Activated B cell treated with CpG ODN at 0.5 μM for 24 hours (primary cell): ENCODE data around the gene STRA6. TPM values are rescaled to one million over a fixed set of nuclear protein-coding genes. Genes with fewer than 3 reads are reported as not detected.

Source experiments
- ATAC-seq: fragments of 200-7000 bp; cut with Tn5 transposase; one replicate; pipeline ENCODE4 v1.10.0; 2021; ENCODE audit warnings: low read depth, mild to moderate bottlenecking, moderate library complexity
- CTCF ChIA-PET: fragments of 350-600 bp; sonication (Branson Sonifier 250); formaldehyde crosslinking; loops from one replicate; lab custom pipeline; 2021; ENCODE audit warnings: antibody characterized with exemption; lab: Charles Lee
- POLR2A ChIA-PET: fragments of 350-600 bp; sonication (Branson Sonifier 250); formaldehyde crosslinking; loops from one replicate; lab custom pipeline; 2021; ENCODE audit warnings: antibody characterized with exemption; lab: Charles Lee
- DNase-seq: peaks from one replicate; pipeline ENCODE4 v3.0.0; 2022
- H3K27ac Mint-ChIP-seq: one replicate; pipeline ENCODE4 v1.8.0; 2020; ENCODE audit warnings: mixed read lengths
- H3K27me3 Mint-ChIP-seq: one replicate; pipeline ENCODE4 v1.8.0; 2021; ENCODE audit warnings: mixed read lengths
- H3K36me3 Mint-ChIP-seq: one replicate; pipeline ENCODE4 v1.8.0; 2021; ENCODE audit warnings: low read depth, mixed read lengths
- H3K4me1 Mint-ChIP-seq: one replicate; pipeline ENCODE4 v1.8.0; 2021; ENCODE audit warnings: mixed read lengths
- H3K4me3 Mint-ChIP-seq: one replicate; pipeline ENCODE4 v1.8.0; 2020; ENCODE audit warnings: mild to moderate bottlenecking, mixed read lengths
- H3K9me3 Mint-ChIP-seq: one replicate; pipeline ENCODE4 v1.8.0; 2020; ENCODE audit warnings: mixed read lengths
- intact Hi-C: fragments of 100-400 bp; cut with micrococcal nuclease; formaldehyde crosslinking; loops from one replicate; pipeline ENCODE4 v1.15.1; 2024
- total RNA-seq: library from RNA; stranded (reverse); gene quantifications from 2 replicates; pipeline ENCODE4 v1.2.3, GENCODE V29; 2022
- TF ChIP-seq, protein P1 (sequence below): fragments of 200-600 bp; IDR thresholded peaks from one replicate; pipeline ENCODE4 v1.8.0; 2022; ENCODE audit warnings: antibody characterized with exemption, mild to moderate bottlenecking

Gene STRA6
- total RNA-seq, 1 donor from 2014 or later: not detected

DNA sequence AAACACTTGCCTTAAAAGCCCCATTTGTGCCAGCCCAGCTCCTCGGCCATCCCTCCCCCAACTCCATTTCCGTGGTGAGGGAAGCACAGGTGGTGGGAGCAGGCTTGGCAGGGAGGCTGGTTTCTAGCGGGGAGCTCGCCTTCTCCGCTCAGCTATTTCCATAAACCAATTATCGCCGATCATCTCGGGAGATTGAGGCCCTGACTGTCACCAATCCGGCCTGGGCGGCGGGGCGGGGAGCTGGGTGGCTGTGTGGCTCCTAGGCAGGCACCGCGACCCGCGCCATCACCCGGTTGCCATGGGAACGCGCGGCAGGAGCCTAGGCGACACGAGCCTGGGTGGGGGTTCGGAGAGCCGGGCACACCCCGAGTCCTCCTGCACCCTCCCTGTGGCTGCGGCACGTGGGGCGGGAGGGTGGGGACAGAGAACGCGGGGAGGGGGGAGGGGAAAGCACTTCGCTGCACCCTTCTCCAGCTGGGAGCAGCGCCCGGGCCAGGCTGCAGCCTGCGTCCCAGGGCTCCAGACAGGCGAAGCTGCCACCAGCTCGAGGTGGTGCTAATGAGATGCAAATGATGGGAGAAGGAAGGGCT is 42.9 kb upstream of the STRA6 start:
- Mint-ChIP-seq H3K27ac (no peak overlapping the region), H3K4me1 (peaks cover 4% of the 10 kb centered on the region), H3K36me3 (no peaks in the 10 kb centered on the region), H3K9me3 (no peaks in the 10 kb centered on the region), H3K27me3 (peaks cover 49% of the 10 kb centered on the region), H3K4me3 (no peak overlapping the region)
- TF ChIP-seq, protein P1, sequence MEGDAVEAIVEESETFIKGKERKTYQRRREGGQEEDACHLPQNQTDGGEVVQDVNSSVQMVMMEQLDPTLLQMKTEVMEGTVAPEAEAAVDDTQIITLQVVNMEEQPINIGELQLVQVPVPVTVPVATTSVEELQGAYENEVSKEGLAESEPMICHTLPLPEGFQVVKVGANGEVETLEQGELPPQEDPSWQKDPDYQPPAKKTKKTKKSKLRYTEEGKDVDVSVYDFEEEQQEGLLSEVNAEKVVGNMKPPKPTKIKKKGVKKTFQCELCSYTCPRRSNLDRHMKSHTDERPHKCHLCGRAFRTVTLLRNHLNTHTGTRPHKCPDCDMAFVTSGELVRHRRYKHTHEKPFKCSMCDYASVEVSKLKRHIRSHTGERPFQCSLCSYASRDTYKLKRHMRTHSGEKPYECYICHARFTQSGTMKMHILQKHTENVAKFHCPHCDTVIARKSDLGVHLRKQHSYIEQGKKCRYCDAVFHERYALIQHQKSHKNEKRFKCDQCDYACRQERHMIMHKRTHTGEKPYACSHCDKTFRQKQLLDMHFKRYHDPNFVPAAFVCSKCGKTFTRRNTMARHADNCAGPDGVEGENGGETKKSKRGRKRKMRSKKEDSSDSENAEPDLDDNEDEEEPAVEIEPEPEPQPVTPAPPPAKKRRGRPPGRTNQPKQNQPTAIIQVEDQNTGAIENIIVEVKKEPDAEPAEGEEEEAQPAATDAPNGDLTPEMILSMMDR: no peak
- DNase-seq: no peak
- no peak for ATAC-seq
- intact Hi-C loops: no loop called here
- ChIA-PET CTCF (no interaction called here), POLR2A (no interaction called here)

DNA sequence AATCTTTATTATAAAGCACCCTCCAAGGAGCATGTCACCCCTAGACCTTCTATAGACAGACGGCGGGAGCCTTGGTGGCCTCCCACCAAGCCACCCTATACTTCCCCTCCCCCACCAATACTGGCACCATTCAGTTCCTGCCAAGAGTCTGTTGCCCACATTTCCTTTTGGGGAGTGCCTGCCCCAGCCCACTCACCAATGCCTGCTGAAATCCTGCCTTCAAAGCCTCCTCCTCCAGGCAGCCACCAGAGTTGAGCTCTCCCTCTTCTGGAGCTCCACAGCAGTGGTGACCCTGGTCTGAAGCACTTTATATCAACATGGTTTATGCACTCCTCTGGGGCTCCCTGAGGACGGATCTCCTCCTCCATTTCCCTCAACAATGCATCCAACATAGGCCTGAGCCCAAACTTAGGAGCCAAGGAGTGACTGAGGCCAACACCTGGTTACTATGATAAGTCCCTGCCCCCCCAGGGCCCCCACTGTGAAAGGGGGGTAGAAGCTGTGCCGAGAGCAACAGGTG is 42.3 kb upstream of the STRA6 start:
- H3K36me3 Mint-ChIP-seq: no peaks in the 10 kb centered on the region
- no peak for ATAC-seq

DNA sequence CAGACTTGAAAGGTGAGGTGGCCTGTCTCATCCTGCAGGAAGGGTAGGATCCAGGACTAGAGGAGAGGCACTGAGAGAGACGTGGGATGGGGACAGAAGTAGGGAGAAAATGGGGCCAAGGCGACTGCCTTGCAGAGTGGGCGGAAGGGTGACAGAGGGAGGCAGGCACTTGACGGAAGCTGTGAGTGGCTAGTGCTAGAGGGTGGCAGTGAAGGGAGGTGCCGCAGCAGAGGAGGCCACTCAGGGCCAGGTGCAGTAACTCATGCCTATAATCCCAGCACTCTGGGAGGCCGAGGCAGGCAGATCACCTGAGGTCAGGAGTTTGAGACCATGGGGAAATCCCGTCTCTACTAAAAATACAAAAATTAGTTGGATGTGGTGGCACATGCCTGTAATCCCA is 40.8 kb upstream of the STRA6 start:
- no peak for ATAC-seq
- H3K9me3 Mint-ChIP-seq: no peaks in the 10 kb centered on the region
- intact Hi-C loops: no loop called here
- H3K4me1 Mint-ChIP-seq: peaks cover 4% of the 10 kb centered on the region
- peaks cover 53% of the 10 kb centered on the region for H3K27me3 Mint-ChIP-seq
- H3K36me3 Mint-ChIP-seq: no peaks in the 10 kb centered on the region
- no peak overlapping the region for H3K27ac Mint-ChIP-seq
- POLR2A ChIA-PET: no interaction called here
- no peak for DNase-seq
- TF ChIP-seq, protein P1: no peak
- no peak overlapping the region for H3K4me3 Mint-ChIP-seq
- CTCF ChIA-PET: interaction anchor here (1.2 kb wide), 1 partner anchor 79 kb away, joined by 3 read pairs; no protein-coding TSS in a partner anchor

More for the DNA sequence above, 42.3 kb upstream of the STRA6 start:
- no peak for DNase-seq
- peaks cover 4% of the 10 kb centered on the region for H3K4me1 Mint-ChIP-seq
- no peak overlapping the region for H3K4me3 Mint-ChIP-seq
- CTCF ChIA-PET: no interaction called here
- H3K9me3 Mint-ChIP-seq: no peaks in the 10 kb centered on the region
- H3K27me3 Mint-ChIP-seq: peaks cover 49% of the 10 kb centered on the region
- POLR2A ChIA-PET: no interaction called here
- no peak overlapping the region for H3K27ac Mint-ChIP-seq
- intact Hi-C loops: no loop called here
- TF ChIP-seq, protein P1: no peak

DNA sequence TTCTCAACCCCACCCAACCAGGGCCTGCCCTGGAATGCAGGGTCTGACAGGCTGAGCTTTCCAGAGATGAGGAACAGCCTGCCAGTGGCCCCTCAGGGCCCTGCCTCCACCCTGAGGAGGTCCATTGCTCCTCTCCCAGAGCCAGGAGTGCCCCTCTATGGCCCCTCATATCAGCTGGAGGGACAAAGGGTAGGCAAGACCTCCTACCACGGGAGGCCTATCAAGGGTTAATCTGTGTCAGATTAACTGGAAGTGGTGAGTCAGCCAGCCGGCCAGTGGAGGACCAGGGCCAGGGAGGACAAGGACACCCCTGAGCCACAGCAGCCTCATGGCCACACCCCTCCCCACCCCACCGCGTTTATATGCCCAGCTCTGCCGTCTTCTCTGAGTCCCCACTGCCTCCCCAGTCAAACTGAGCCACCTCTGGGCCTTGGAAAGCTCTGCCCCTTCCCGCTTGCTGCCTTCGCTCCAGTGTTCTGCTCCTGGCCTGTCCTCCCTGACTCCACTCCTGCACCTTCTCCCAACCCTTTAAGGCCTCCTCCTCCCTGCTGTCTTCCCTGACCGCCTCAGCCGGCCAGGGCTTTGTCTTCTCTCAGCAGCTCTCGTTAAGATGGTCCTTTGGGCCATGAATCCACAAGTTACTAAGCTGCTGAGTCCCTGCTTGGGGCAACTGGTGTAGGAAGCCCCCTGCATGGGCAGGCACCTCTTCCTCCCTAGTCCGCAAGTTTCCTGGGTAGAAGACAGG is 40.0 kb upstream of the STRA6 start:
- ChIA-PET CTCF (interaction anchor here (1.2 kb wide), 1 partner anchor 80 kb away, joined by 3 read pairs; no protein-coding TSS in a partner anchor), POLR2A (no interaction called here)
- DNase-seq (no peak), ATAC-seq (no peak)
- H3K9me3 Mint-ChIP-seq: no peaks in the 10 kb centered on the region
- no peak overlapping the region for H3K27ac Mint-ChIP-seq
- no peak overlapping the region for H3K4me3 Mint-ChIP-seq
- H3K36me3 Mint-ChIP-seq: no peaks in the 10 kb centered on the region
- peaks cover 53% of the 10 kb centered on the region for H3K27me3 Mint-ChIP-seq
- intact Hi-C loops: no loop called here
- H3K4me1 Mint-ChIP-seq: peaks cover 4% of the 10 kb centered on the region
- TF ChIP-seq, protein P1: no peak

DNA sequence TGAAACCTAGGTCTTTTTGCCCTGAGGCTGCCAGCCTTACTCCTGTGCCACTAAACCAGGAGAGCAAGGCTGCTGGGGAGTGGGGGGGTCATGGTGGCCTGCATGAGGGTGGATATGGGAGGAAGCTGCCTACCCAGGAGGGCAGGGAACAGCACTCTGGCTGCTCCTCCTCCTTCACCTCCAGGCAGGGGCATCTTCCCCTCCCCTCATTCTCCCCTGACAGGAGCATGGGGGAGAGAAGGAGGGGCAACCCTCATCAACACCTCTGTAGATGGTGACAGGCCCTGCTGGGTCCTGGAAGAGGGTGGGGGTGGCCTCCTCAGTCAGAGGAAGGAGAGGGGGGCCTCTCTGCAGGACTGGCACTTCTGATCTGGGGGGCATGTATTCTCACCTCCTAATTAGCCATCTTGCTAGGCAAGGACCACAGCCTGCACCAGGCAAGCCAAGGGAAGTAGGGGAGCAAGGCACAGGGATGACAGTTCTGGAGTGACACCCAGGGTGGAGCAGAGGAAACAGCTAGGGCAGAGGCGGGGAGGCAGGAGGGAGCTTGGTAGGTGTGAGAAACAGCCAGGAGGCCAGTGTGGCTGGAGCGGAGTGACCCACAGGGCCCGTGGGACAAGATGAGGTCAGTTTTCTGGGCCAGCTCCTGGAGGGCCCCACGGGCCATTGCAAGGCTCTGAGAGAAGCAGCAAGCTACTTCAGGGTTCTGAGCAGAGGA is 38.5 kb upstream of the STRA6 start:
- POLR2A ChIA-PET: no interaction called here
- CTCF ChIA-PET: no interaction called here
- peaks cover 10% of the 10 kb centered on the region for H3K4me1 Mint-ChIP-seq
- H3K4me3 Mint-ChIP-seq: no peak overlapping the region
- H3K36me3 Mint-ChIP-seq: no peaks in the 10 kb centered on the region
- ATAC-seq: no peak
- H3K9me3 Mint-ChIP-seq: no peaks in the 10 kb centered on the region
- H3K27me3 Mint-ChIP-seq: peaks cover 45% of the 10 kb centered on the region
- intact Hi-C loops: no loop called here
- DNase-seq: no peak
- H3K27ac Mint-ChIP-seq: no peak overlapping the region
- TF ChIP-seq, protein P1: no peak
